HepG2 (cell line): ENCODE results near the gene PPP1R9B. TPM values are rescaled to one million over a fixed set of nuclear protein-coding genes. Genes with fewer than 3 reads are reported as not detected.

Experiments
- EEA1 ChIP-seq: sonication (generic); formaldehyde crosslinking; IDR thresholded peaks from 2 replicates; pipeline ENCODE4 v1.5.1; 2020; ENCODE audit warnings: mild to moderate bottlenecking, missing genetic modification reagents, borderline replicate concordance
- FOXP1 ChIP-seq, 2 experiments: fragments of 450-650 bp in 1 of 2; IDR thresholded peaks; 2 replicates each; pipeline ENCODE4 v1.6.1; 2017 to 2018; ENCODE audit warnings: antibody characterized with exemption in 1 of 2
- GMEB1 ChIP-seq: sonication (generic); formaldehyde crosslinking; IDR thresholded peaks from 2 replicates; pipeline ENCODE4 v1.5.1; 2020; ENCODE audit warnings: missing genetic modification reagents, mild to moderate bottlenecking, borderline replicate concordance
- HNRNPK ChIP-seq: fragments of 200-400 bp; formaldehyde crosslinking; IDR thresholded peaks from 2 replicates; pipeline ENCODE4 v1.6.1; 2018; ENCODE audit warnings: low read length, low read depth, moderate library complexity, mild to moderate bottlenecking; ENCODE audit not compliant: poor library complexity, severe bottlenecking
- NFRKB ChIP-seq: fragments of 450-650 bp; IDR thresholded peaks from 2 replicates; pipeline ENCODE4 v1.6.1; 2017
- PHF5A ChIP-seq: IDR thresholded peaks from one replicate; pipeline ENCODE4 v1.6.1; 2018; ENCODE audit warnings: low read depth, missing genetic modification reagents; ENCODE audit not compliant: unreplicated experiment
- PHF8 ChIP-seq: sonication (generic); formaldehyde crosslinking; IDR thresholded peaks from 2 replicates; pipeline ENCODE4 v1.5.0; 2020; ENCODE audit warnings: missing genetic modification reagents
- SNAPC4 ChIP-seq: sonication (generic); formaldehyde crosslinking; IDR thresholded peaks from 2 replicates; pipeline ENCODE4 v1.4.0; 2020; ENCODE audit warnings: mild to moderate bottlenecking, missing genetic modification reagents
- SRSF1 ChIP-seq: fragments of 200-400 bp; formaldehyde crosslinking; optimal IDR thresholded peaks from 2 replicates; pipeline ENCODE3; 2017; ENCODE audit warnings: mild to moderate bottlenecking, low read depth, low read length, moderate library complexity
- YY1 ChIP-seq: IDR thresholded peaks from 2 replicates; pipeline ENCODE4 v1.6.1; 2011; ENCODE audit warnings: low read length, low read depth, moderate library complexity, mild to moderate bottlenecking; ENCODE audit not compliant: insufficient read depth, insufficient replicate concordance
- ZNF205 ChIP-seq: IDR thresholded peaks from 2 replicates; pipeline ENCODE4 v1.6.1; 2018; ENCODE audit warnings: missing biosample characterization, missing genetic modification reagents
- ZNF777 ChIP-seq: sonication (generic); formaldehyde crosslinking; IDR thresholded peaks from 2 replicates; pipeline ENCODE4 v1.4.0; 2020; ENCODE audit warnings: missing genetic modification reagents
- polyA plus RNA-seq, 8 experiments: library from polyadenylated mRNA; depleted of rRNA in 3 of 8; stranded (reverse) in 7 of 8; unstranded in 1 of 8; fragments of >200 nt; fragmentation: Illumina TruSeq in 4 of 8; extraction: Trizol in 4 of 8; gene quantifications; 2 replicates each; pipeline versions ENCODE4 v1.2.1 to v1.2.3, GENCODE V29; 2011 to 2016; ENCODE audit warnings: low read depth in 4 of 8, missing spikeins in 1 of 8, mixed read lengths in 1 of 8; ENCODE audit not compliant: insufficient read depth in 1 of 8
- total RNA-seq, 5 experiments: library from RNA; depleted of rRNA; stranded (reverse); fragments of >200 nt; fragmentation: Illumina TruSeq; extraction: Trizol; gene quantifications; 2 replicates each; pipeline ENCODE4 v1.2.3, GENCODE V29; 2016; ENCODE audit warnings: low read depth in 1 of 5
- TF ChIP-seq, protein P1 (sequence below): sonication (generic); formaldehyde crosslinking; IDR thresholded peaks from 2 replicates; pipeline ENCODE4 v1.8.1; 2023; ENCODE audit warnings: mild to moderate bottlenecking, missing genetic modification reagents
- TF ChIP-seq, protein P2 (sequence below): sonication (generic); formaldehyde crosslinking; IDR thresholded peaks from 2 replicates; pipeline ENCODE4 v1.5.1; 2020; ENCODE audit warnings: missing genetic modification reagents, mild to moderate bottlenecking, borderline replicate concordance
- TF ChIP-seq, protein P3 (sequence below): sonication (generic); formaldehyde crosslinking; IDR thresholded peaks from 2 replicates; pipeline ENCODE4 v1.8.1; 2023; ENCODE audit warnings: mild to moderate bottlenecking, moderate library complexity, missing genetic modification reagents

Gene PPP1R9B
- total and polyA plus RNA-seq, 2 of the 13 experiments (the other 11 are each of a cell fraction or from before 2014, with no cell fraction given), result 9.4 to 15.8 TPM

DNA sequence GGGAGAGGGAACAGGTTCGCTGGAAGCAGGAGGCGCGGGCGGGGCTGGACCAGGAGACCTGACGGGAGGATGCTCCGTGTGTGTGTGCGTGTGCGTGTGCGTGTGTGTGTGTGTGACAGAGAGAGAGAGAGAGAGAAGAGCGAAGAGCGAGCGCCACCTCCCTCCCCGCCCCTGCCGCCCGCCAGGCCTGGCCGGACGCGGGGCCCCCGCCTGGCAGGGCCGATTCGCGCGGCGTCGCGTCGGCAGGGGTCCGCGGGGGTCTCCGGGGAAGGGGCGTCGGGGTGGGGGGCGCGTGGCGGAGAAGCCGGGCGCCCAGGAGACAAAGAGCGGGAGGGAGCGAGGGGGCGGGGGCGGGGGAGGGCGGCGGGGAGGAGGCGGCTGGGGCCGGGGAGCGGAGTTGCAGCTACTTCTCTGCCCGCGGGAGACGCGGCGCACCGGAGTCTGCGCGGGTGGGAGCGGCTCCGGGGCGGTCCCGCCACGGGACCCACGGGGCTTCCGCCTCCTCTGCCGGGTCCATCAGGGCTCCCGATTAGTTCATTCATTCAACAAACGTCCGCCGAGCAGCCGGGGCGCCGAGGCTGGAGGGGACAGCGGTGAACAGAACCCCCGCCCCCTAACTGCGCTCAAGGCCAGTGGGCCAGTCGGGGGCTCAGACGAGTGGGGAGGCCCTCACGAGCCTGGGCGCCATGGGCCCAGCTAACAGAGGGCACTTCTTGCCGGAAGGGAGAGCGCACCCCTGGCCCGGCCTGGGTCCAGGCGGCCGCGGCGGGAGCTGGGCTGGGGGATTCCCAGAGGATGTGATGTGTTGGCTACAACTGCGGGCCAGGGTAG lies 20.5 kb downstream of the PPP1R9B start, which contains the start of gene SAMD14 (continued):
- TF ChIP-seq FOXP1 (IDR thresholded peaks at IDR 0.05) (no peak), FOXP1 (CRISPR knock-in tag; IDR thresholded peaks at IDR 0.05) (no peak), PHF5A (no peak), HNRNPK (peak; percentile 84), NFRKB (no peak), SRSF1 (peak; percentile 55), EEA1 (0 out of 2 replicates have a peak, but pooled peaks have one; percentile 30), GMEB1 (CRISPR knock-in tag) (no peak), YY1 (peak; percentile 10), ZNF777 (CRISPR knock-in tag) (0 out of 2 replicates have a peak, but pooled peaks have one; percentile 19), SNAPC4 (CRISPR knock-in tag) (no peak), PHF8 (CRISPR knock-in tag) (no peak), ZNF205 (CRISPR knock-in tag) (peak; percentile 89)
- TF ChIP-seq, protein P1, sequence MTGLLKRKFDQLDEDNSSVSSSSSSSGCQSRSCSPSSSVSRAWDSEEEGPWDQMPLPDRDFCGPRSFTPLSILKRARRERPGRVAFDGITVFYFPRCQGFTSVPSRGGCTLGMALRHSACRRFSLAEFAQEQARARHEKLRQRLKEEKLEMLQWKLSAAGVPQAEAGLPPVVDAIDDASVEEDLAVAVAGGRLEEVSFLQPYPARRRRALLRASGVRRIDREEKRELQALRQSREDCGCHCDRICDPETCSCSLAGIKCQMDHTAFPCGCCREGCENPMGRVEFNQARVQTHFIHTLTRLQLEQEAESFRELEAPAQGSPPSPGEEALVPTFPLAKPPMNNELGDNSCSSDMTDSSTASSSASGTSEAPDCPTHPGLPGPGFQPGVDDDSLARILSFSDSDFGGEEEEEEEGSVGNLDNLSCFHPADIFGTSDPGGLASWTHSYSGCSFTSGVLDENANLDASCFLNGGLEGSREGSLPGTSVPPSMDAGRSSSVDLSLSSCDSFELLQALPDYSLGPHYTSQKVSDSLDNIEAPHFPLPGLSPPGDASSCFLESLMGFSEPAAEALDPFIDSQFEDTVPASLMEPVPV (CRISPR knock-in tag), result no peak
- TF ChIP-seq, protein P2, sequence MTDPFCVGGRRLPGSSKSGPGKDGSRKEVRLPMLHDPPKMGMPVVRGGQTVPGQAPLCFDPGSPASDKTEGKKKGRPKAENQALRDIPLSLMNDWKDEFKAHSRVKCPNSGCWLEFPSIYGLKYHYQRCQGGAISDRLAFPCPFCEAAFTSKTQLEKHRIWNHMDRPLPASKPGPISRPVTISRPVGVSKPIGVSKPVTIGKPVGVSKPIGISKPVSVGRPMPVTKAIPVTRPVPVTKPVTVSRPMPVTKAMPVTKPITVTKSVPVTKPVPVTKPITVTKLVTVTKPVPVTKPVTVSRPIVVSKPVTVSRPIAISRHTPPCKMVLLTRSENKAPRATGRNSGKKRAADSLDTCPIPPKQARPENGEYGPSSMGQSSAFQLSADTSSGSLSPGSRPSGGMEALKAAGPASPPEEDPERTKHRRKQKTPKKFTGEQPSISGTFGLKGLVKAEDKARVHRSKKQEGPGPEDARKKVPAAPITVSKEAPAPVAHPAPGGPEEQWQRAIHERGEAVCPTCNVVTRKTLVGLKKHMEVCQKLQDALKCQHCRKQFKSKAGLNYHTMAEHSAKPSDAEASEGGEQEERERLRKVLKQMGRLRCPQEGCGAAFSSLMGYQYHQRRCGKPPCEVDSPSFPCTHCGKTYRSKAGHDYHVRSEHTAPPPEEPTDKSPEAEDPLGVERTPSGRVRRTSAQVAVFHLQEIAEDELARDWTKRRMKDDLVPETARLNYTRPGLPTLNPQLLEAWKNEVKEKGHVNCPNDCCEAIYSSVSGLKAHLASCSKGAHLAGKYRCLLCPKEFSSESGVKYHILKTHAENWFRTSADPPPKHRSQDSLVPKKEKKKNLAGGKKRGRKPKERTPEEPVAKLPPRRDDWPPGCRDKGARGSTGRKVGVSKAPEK (CRISPR knock-in tag), result no peak
- TF ChIP-seq, protein P3, sequence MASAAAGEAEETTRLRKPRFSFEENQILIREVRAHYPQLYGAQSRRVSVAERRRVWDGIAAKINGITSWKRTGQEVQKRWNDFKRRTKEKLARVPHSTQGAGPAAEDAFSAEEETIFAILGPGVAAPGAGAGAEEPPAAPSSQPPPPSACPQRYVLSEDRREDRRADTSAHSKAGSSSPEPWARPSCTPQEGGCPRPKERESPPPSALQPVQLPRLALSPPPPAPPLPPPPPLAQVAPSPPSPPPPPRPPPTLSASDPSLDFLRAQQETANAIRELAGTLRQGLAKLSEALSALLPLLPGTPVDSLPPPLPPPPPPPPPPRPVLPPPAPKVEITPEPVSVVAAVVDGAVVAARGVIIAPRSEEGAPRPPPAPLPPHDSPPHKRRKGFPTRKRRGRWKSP (CRISPR knock-in tag), result no peak
